Sigmoid colon (tissue), 7 donors: ENCODE results near the gene SENP8. TPM values are rescaled to one million over a fixed set of nuclear protein-coding genes. Genes with fewer than 3 reads are reported as not detected.

Experiments used
- DNase-seq: peaks from one replicate; pipeline ENCODE4 v3.0.0-alpha.2; 2019
- H3K27ac ChIP-seq, 4 donors: fragments of 200-600 bp; sonication (generic); one replicate each; pipeline ENCODE4 v1.5.1; 2016 to 2019; ENCODE audit warnings: mild to moderate bottlenecking in 1 of 4
- H3K27me3 ChIP-seq, 3 donors: fragments of 200-600 bp; sonication (generic); one replicate each; pipeline ENCODE4 v1.5.1; 2019; ENCODE audit warnings: mild to moderate bottlenecking in 1 of 3
- H3K36me3 ChIP-seq, 4 donors: fragments of 200-600 bp; sonication (generic); one replicate each; pipeline ENCODE4 v1.5.1; 2016 to 2019
- H3K4me1 ChIP-seq, 4 donors: fragments of 200-600 bp; sonication (generic); one replicate each; pipeline ENCODE4 v1.5.1; 2017 to 2019
- H3K4me3 ChIP-seq, 4 donors: fragments of 200-600 bp; sonication (generic); one replicate each; pipeline ENCODE4 v1.5.1; 2017 to 2019; ENCODE audit warnings: mild to moderate bottlenecking in 2 of 4, moderate library complexity in 1 of 4
- H3K9me3 ChIP-seq, 4 donors: fragments of 200-600 bp in 3 of 4; sonication (generic) in 3 of 4; one replicate each; pipeline versions ENCODE4 v1.5.1 to v1.6.1; 2013 to 2019
- EP300 ChIP-seq, 4 donors: sonication (generic); formaldehyde crosslinking; IDR thresholded peaks; one replicate each; pipeline ENCODE4 v1.6.1; 2017; ENCODE audit warnings: antibody characterized with exemption in 4 of 4
- POLR2A ChIP-seq, 2 donors: fragments of 450-650 bp; IDR thresholded peaks; one replicate each; pipeline ENCODE4 v1.6.1; 2016; ENCODE audit warnings: antibody characterized with exemption in 2 of 2, mild to moderate bottlenecking in 2 of 2, moderate library complexity in 2 of 2
- POLR2AphosphoS5 ChIP-seq, 4 donors: sonication (generic); formaldehyde crosslinking; IDR thresholded peaks; one replicate each; pipeline ENCODE4 v1.6.1; 2017; ENCODE audit warnings: antibody characterized with exemption in 4 of 4
- WGBS, 2 donors: extraction: QIAGEN DNeasy Blood & Tissue Kit; methylation state at CpG; one replicate each; pipeline ENCODE4 v1.1.7; 2013; 5-methylcytosine and 5-hydroxymethylcytosine counted together
- intact Hi-C: fragments of 100-400 bp; cut with DNase I; formaldehyde crosslinking; loops from one replicate; pipeline ENCODE4 v1.15.1; 2023
- polyA plus RNA-seq, 3 donors: library from polyadenylated mRNA; stranded (reverse); fragments of 200-250 nt; gene quantifications; one replicate each; pipeline ENCODE4 v1.2.3, GENCODE V29; 2013
- total RNA-seq, 4 donors: library from RNA; depleted of rRNA; stranded (reverse); fragments of >200 nt; gene quantifications; one replicate each; pipeline ENCODE4 v1.1.0, GENCODE V29; 2016
- TF ChIP-seq, protein P1 (sequence below), 4 experiments: fragments of 450-650 bp in 3 of 4; fragments of 200-600 bp in 1 of 4; IDR thresholded peaks; one replicate each; pipeline ENCODE4 v1.5.1; 2016 to 2019; ENCODE audit warnings: antibody characterized with exemption in 4 of 4, mild to moderate bottlenecking in 3 of 4, moderate library complexity in 2 of 4
- donor health status: healthy with polysubstance abuse.
- donor health status: Bipolar disorder and iron deficiency.
- donor health status: healthy.

SENP8 gene
- total and polyA plus RNA-seq, 7 donors, result 1.2 to 4.3 (median 1.9) TPM

DNA sequence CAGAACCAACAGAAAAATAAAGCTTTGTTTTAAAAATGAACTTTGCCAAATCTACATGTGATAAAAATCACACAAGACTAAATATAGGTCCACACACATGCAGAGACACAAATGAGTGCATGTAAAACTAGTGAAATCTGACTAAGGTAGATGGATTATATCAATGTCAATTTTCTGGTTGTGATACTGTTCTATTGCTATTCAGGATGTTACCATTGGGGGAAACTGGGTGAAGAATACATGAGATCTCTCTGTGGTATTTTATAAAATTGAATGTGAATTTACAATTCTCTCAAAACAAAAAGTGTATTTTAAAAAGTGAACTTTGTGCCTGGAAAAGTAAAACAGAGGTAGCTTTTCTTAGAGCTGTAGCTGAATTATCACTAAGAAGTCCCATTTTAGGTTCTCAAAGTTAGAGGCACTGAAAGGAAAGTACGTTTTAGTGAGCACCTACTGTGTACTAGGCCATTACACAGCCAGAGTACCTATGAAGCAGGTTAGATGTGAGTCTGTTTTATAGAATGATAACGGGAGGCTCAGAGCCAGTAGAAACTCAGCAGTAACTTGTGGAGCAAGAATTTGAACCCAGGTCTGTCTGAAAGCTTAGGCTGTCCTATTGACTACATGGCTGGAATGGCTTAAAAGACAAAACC is 71.2 kb downstream of the SENP8 start:
- DNase-seq, result no peak
- Histone ChIP-seq H3K4me3 (no peak overlapping the region), H3K9me3 (no peaks in the 10 kb centered on the region), H3K27me3 (peaks cover 3 to 11% (median 9%) of the 10 kb centered on the region in 3 donors), H3K36me3 (no peaks in the 10 kb centered on the region), H3K27ac (no peak overlapping the region), H3K4me1 (peaks cover 0 to 3% (median 2%) of the 10 kb centered on the region in 4 donors)
- WGBS, 2 donors, result 84 to 87% methylated on average over 2 of the region's 2 CpGs
- TF ChIP-seq EP300 (IDR thresholded peaks at IDR 0.05) (no peak), POLR2AphosphoS5 (IDR thresholded peaks at IDR 0.05) (no peak), POLR2A (IDR thresholded peaks at IDR 0.05) (no peak)
- TF ChIP-seq, protein P1, sequence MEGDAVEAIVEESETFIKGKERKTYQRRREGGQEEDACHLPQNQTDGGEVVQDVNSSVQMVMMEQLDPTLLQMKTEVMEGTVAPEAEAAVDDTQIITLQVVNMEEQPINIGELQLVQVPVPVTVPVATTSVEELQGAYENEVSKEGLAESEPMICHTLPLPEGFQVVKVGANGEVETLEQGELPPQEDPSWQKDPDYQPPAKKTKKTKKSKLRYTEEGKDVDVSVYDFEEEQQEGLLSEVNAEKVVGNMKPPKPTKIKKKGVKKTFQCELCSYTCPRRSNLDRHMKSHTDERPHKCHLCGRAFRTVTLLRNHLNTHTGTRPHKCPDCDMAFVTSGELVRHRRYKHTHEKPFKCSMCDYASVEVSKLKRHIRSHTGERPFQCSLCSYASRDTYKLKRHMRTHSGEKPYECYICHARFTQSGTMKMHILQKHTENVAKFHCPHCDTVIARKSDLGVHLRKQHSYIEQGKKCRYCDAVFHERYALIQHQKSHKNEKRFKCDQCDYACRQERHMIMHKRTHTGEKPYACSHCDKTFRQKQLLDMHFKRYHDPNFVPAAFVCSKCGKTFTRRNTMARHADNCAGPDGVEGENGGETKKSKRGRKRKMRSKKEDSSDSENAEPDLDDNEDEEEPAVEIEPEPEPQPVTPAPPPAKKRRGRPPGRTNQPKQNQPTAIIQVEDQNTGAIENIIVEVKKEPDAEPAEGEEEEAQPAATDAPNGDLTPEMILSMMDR (IDR thresholded peaks at IDR 0.05), result no peak
- intact Hi-C loops, result no loop called here

DNA sequence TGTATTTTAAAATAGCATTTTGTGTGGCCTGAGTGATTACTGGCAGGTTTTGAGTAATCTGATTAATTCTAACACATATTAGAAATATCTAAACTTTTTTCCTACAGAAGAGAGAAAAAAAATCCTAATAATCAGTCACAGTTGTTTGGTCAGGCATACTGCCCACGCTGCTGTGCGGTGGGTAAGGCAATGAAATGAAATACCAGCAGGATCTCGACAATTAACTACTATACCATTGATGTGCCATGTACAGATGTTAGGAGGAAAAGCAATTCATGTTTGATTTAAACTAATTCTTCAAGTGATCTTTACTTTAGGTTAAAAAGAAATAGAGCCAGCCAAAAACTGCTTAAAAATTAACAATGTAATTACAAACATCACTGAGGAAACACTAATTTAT is 74.2 kb downstream of the SENP8 start:
- peaks cover 0 to 29% (median 20%) of the 10 kb centered on the region in 3 donors for H3K27me3 ChIP-seq
- WGBS, 2 donors, result 55 to 82% methylated on average over 3 of the region's 3 CpGs
- no peak for DNase-seq
- H3K36me3 ChIP-seq, result no peaks in the 10 kb centered on the region
- TF ChIP-seq EP300 (IDR thresholded peaks at IDR 0.05), result no peak
- TF ChIP-seq, protein P1 (IDR thresholded peaks at IDR 0.05), result no peak
- no peak for TF ChIP-seq POLR2A (IDR thresholded peaks at IDR 0.05)
- TF ChIP-seq POLR2AphosphoS5 (IDR thresholded peaks at IDR 0.05), result no peak
- no peak overlapping the region for H3K27ac ChIP-seq
- H3K9me3 ChIP-seq, result no peaks in the 10 kb centered on the region
- peaks cover 0 to 10% (median 7%) of the 10 kb centered on the region in 4 donors for H3K4me1 ChIP-seq
- H3K4me3 ChIP-seq, result no peak overlapping the region
- intact Hi-C loops, result no loop called here

Other genes starting within 250 kb of the SENP8 start
- gene MYO9A, start 253 bp upstream of the SENP8 start, total RNA-seq, result 10 to 100 TPM; 55.8 to 80.0 (median 62.8) TPM
- gene MYO9A, start 253 bp upstream of the SENP8 start, polyA plus RNA-seq, result 1 to 10 TPM; 3.0 to 7.1 (median 3.0) TPM
- gene GRAMD2A, start 79.4 kb downstream of the SENP8 start, total RNA-seq, result 1 to 10 TPM in 1 of 4 donors, under 1 TPM in 3; 0.16 to 2.6 (median 0.50) TPM
- 1 to 10 TPM in 2 of 3 donors, not detected in 1; 2.5 to 4.3 TPM for gene GRAMD2A, start 79.4 kb downstream of the SENP8 start, polyA plus RNA-seq
- 100 to 1,000 TPM; 135 to 213 (median 200) TPM for gene PKM, start 112.8 kb downstream of the SENP8 start, total RNA-seq
- gene PKM, start 112.8 kb downstream of the SENP8 start, polyA plus RNA-seq, result 100 to 1,000 TPM; 174 to 582 (median 254) TPM
- gene PARP6, start 154.2 kb downstream of the SENP8 start, total RNA-seq, result 100 to 1,000 TPM in 1 of 4 donors, 10 to 100 TPM in 3; 41.5 to 103 (median 60.0) TPM
- 10 to 100 TPM; 12.5 to 29.4 (median 27.2) TPM for gene PARP6, start 154.2 kb downstream of the SENP8 start, polyA plus RNA-seq
- gene CELF6, start 201.8 kb downstream of the SENP8 start, total RNA-seq, result 1 to 10 TPM; 2.1 to 5.8 (median 2.8) TPM
- gene CELF6, start 201.8 kb downstream of the SENP8 start, polyA plus RNA-seq, result 1 to 10 TPM in 1 of 3 donors, not detected in 2; 4.2 TPM